GM23248 (cell line): ENCODE results near the gene FAM168A.

ENCODE experiments used
- EZH2 ChIP-seq: fragments of 200-600 bp; sonication (generic); IDR thresholded peaks from 2 replicates; pipeline ENCODE4 v1.6.1; 2018; ENCODE audit warnings: antibody characterized with exemption, mild to moderate bottlenecking; ENCODE audit not compliant: insufficient read depth, poor library complexity, severe bottlenecking
- EZH2phosphoT487 ChIP-seq: fragments of 200-600 bp; sonication (generic); IDR thresholded peaks from 2 replicates; pipeline ENCODE4 v1.6.1; 2018; ENCODE audit warnings: antibody characterized with exemption, moderate library complexity, mild to moderate bottlenecking, low read depth; ENCODE audit not compliant: insufficient read depth

- no peak for TF ChIP-seq EZH2phosphoT487
- no peak for TF ChIP-seq EZH2
Observed at GRCh38 chr11:73632996-73633395, 35.1 kb upstream of the FAM168A start.
